Astrocyte (in vitro differentiated cells and primary cell): ENCODE data around the gene RESF1. TPM values are rescaled to one million over a fixed set of nuclear protein-coding genes. Genes with fewer than 3 reads are reported as not detected.

ENCODE experiments used
- DNase-seq: peaks from one replicate; pipeline ENCODE4 v3.0.0-alpha.2; 2010; ENCODE audit warnings: low read depth
- FAIRE-seq: peaks from 2 replicates; lab custom pipeline; 2011; peaks lifted over from hg19 to GRCh38; lab: Jason Lieb, UNC
- H2AFZ ChIP-seq: 2 replicates; pipeline ENCODE4 v1.6.0; 2012; ENCODE audit warnings: low read depth, low read length, inconsistent platforms
- H3K27ac ChIP-seq: 2 replicates; pipeline ENCODE4 v1.5.1; 2011; ENCODE audit warnings: low read depth, low read length, inconsistent platforms
- H3K27me3 ChIP-seq: 2 replicates; pipeline ENCODE4 v1.6.0; 2011; ENCODE audit warnings: low read length, inconsistent platforms; ENCODE audit not compliant: insufficient read depth
- H3K36me3 ChIP-seq: 2 replicates; pipeline ENCODE4 v1.5.1; 2011; ENCODE audit warnings: low read length, inconsistent platforms; ENCODE audit not compliant: insufficient read depth
- H3K4me1 ChIP-seq: 2 replicates; pipeline ENCODE4 v1.5.1; 2011; ENCODE audit warnings: low read length, inconsistent platforms; ENCODE audit not compliant: insufficient read depth
- H3K4me2 ChIP-seq: 2 replicates; pipeline ENCODE4 v1.6.0; 2012; ENCODE audit warnings: low read length, inconsistent platforms
- H3K4me3 ChIP-seq: 2 replicates; pipeline ENCODE4 v1.5.1; 2011; ENCODE audit warnings: low read depth, mild to moderate bottlenecking, low read length, inconsistent platforms; ENCODE audit not compliant: insufficient read depth
- H3K79me2 ChIP-seq: 2 replicates; pipeline ENCODE4 v1.6.0; 2012; ENCODE audit warnings: mild to moderate bottlenecking, low read length, inconsistent platforms; ENCODE audit not compliant: insufficient read depth
- H3K9ac ChIP-seq: 2 replicates; pipeline ENCODE4 v1.6.0; 2012; ENCODE audit warnings: mild to moderate bottlenecking, low read length, inconsistent platforms
- H3K9me3 ChIP-seq: 2 replicates; pipeline ENCODE4 v1.5.1; 2012; ENCODE audit warnings: low read depth, mild to moderate bottlenecking, low read length, inconsistent platforms; ENCODE audit not compliant: insufficient read depth
- H4K20me1 ChIP-seq: 2 replicates; pipeline ENCODE4 v1.6.0; 2012; ENCODE audit warnings: low read length, inconsistent platforms; ENCODE audit not compliant: insufficient read depth
- H3K27ac Mint-ChIP-seq: one replicate; pipeline ENCODE4 v1.8.0; 2021; ENCODE audit warnings: mild to moderate bottlenecking, mixed read lengths; ENCODE audit not compliant: unreplicated experiment
- H3K27me3 Mint-ChIP-seq: one replicate; pipeline ENCODE4 v1.8.0; 2021; ENCODE audit warnings: low read depth, mixed read lengths; ENCODE audit not compliant: unreplicated experiment
- H3K36me3 Mint-ChIP-seq: one replicate; pipeline ENCODE4 v1.8.0; 2021; ENCODE audit warnings: low read depth, mixed read lengths; ENCODE audit not compliant: unreplicated experiment
- H3K4me1 Mint-ChIP-seq: one replicate; pipeline ENCODE4 v1.8.0; 2021; ENCODE audit warnings: low read depth, mixed read lengths; ENCODE audit not compliant: unreplicated experiment
- H3K4me3 Mint-ChIP-seq: one replicate; pipeline ENCODE4 v1.8.0; 2021; ENCODE audit warnings: mild to moderate bottlenecking, moderate library complexity, mixed read lengths; ENCODE audit not compliant: unreplicated experiment
- H3K9me3 Mint-ChIP-seq: one replicate; pipeline ENCODE4 v1.8.0; 2021; ENCODE audit warnings: mild to moderate bottlenecking, mixed read lengths; ENCODE audit not compliant: unreplicated experiment
- EZH2 ChIP-seq: IDR thresholded peaks from 2 replicates; pipeline ENCODE4 v1.6.1; 2012; ENCODE audit warnings: mild to moderate bottlenecking, low read length, inconsistent platforms; ENCODE audit not compliant: insufficient read depth
- total RNA-seq: library from RNA; stranded (reverse); gene quantifications from 2 replicates; pipeline ENCODE4 v1.2.1, GENCODE V29; 2021
- TF ChIP-seq, protein P1 (sequence below): IDR thresholded peaks from 2 replicates; pipeline ENCODE4 v1.5.1; 2011; ENCODE audit warnings: low read depth, mild to moderate bottlenecking, inconsistent platforms, low read length, moderate library complexity; ENCODE audit not compliant: insufficient read depth

RESF1 gene
- total RNA-seq, 1 donor from 2014 or later = 22.2 TPM

DNA sequence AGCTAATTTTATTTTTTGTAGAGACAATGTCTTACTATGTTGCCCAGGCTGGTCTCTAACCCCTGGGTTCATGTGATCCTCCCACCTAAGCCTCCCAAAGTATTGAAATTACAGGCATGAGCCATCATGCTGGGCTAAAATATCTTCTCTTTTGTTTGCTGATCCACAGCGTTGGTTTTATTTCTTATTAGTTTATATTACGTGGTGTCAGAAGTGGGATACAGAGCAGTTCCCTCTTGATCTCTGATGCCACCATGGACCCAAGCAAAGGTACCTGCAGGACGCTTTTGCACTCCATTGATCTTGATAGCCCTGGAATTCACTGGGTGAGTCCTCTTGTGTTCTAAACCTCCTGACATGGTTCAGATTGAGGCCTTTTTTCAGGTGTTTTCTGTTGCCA, 43.8 kb upstream of the RESF1 start:
- Mint-ChIP-seq H3K36me3 (no peaks in the 10 kb centered on the region), H3K27ac (no peak overlapping the region), H3K27me3 (no peaks in the 10 kb centered on the region), H3K9me3 (peaks cover 11% of the 10 kb centered on the region), H3K4me3 (no peak overlapping the region), H3K4me1 (no peaks in the 10 kb centered on the region)
- FAIRE-seq (no peak), DNase-seq (no peak)
- TF ChIP-seq, protein P1, sequence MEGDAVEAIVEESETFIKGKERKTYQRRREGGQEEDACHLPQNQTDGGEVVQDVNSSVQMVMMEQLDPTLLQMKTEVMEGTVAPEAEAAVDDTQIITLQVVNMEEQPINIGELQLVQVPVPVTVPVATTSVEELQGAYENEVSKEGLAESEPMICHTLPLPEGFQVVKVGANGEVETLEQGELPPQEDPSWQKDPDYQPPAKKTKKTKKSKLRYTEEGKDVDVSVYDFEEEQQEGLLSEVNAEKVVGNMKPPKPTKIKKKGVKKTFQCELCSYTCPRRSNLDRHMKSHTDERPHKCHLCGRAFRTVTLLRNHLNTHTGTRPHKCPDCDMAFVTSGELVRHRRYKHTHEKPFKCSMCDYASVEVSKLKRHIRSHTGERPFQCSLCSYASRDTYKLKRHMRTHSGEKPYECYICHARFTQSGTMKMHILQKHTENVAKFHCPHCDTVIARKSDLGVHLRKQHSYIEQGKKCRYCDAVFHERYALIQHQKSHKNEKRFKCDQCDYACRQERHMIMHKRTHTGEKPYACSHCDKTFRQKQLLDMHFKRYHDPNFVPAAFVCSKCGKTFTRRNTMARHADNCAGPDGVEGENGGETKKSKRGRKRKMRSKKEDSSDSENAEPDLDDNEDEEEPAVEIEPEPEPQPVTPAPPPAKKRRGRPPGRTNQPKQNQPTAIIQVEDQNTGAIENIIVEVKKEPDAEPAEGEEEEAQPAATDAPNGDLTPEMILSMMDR = no peak
- no peak for TF ChIP-seq EZH2
- Histone ChIP-seq H3K79me2 (no peaks in the 10 kb centered on the region), H4K20me1 (no peaks in the 10 kb centered on the region), H2AFZ (no peak overlapping the region), H3K9me3 (peaks cover 5% of the 10 kb centered on the region), H3K4me1 (no peaks in the 10 kb centered on the region), H3K9ac (no peak overlapping the region), H3K27ac (no peak overlapping the region), H3K4me3 (no peak overlapping the region), H3K4me2 (no peak overlapping the region), H3K27me3 (no peaks in the 10 kb centered on the region), H3K36me3 (no peaks in the 10 kb centered on the region)

DNA sequence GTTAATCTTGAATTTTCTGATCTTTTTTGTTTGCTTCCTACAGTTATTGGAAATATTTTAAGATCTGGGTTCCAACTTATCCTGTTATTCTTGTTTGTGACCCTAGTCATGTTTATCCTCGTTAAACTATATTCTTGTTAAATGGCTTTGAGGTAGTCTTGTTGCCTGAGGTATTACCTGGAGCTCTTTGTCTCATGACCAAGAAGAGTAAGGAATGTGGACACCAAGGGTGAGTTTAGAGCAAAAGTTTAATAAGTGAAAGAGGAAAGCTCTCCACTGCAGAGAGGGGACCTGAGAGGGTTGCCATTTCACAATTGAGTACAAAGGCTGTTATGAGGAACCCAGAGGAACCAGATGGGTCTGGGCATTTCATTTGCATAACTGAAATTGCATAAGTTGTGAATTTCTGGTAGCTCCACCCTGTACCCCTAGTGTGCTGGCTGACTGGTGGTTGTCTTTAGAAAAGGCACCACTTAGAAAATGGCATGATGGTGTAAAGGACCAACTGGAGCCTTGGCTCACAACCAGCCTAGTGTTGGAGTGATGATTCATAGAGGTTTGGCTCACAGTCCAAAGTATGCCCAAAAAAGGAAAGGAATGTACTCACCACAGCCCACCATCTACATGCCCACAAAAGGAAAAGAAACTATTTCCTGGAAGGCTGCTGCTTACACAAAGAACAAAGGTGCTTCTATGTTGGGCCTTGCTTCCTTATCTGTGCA, 36.7 kb upstream of the RESF1 start:
- Histone ChIP-seq H3K4me3 (no peak overlapping the region), H2AFZ (peak overlapping the region; percentile 1), H3K4me1 (no peaks in the 10 kb centered on the region), H3K9ac (no peak overlapping the region), H3K79me2 (no peaks in the 10 kb centered on the region), H3K27me3 (no peaks in the 10 kb centered on the region), H3K9me3 (peaks cover 14% of the 10 kb centered on the region), H3K36me3 (no peaks in the 10 kb centered on the region), H3K27ac (no peak overlapping the region), H3K4me2 (no peak overlapping the region), H4K20me1 (no peaks in the 10 kb centered on the region)
- peaks cover 4% of the 10 kb centered on the region for H3K36me3 Mint-ChIP-seq
- TF ChIP-seq EZH2 = no peak
- TF ChIP-seq, protein P1 = no peak
- H3K9me3 Mint-ChIP-seq = peaks cover 27% of the 10 kb centered on the region
- DNase-seq (peak; percentile 60), FAIRE-seq (peak; percentile 63)
- no peaks in the 10 kb centered on the region for H3K27me3 Mint-ChIP-seq
- no peak overlapping the region for H3K4me3 Mint-ChIP-seq
- H3K4me1 Mint-ChIP-seq = no peaks in the 10 kb centered on the region
- H3K27ac Mint-ChIP-seq = no peak overlapping the region

DNA sequence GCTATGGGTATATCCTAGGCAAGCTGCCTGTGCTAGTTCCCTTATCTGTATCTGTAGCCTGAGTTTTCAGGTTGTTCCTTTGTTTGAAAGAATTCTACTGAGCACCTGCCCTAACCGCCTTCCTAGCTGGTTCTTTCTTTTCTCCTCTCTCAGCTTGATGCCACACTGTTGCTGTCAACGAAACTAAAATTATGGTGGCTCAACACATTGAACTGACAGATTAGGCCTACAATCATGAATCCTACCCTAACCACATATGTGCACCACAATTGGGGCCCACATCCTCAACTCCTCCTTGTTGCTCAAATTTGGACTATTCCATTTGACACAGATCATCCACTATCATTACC, 36.2 kb upstream of the RESF1 start:
- Histone ChIP-seq H3K27me3 (no peaks in the 10 kb centered on the region), H3K27ac (no peak overlapping the region), H3K4me3 (no peak overlapping the region), H3K4me1 (no peaks in the 10 kb centered on the region), H3K9me3 (peaks cover 14% of the 10 kb centered on the region), H3K36me3 (no peaks in the 10 kb centered on the region), H3K9ac (no peak overlapping the region), H2AFZ (peak overlapping the region; percentile 1), H3K79me2 (no peaks in the 10 kb centered on the region), H4K20me1 (no peaks in the 10 kb centered on the region), H3K4me2 (no peak overlapping the region)
- Mint-ChIP-seq H3K4me1 (no peaks in the 10 kb centered on the region), H3K36me3 (peaks cover 4% of the 10 kb centered on the region), H3K27ac (peak overlapping the region; percentile 69), H3K9me3 (peaks cover 29% of the 10 kb centered on the region), H3K4me3 (no peak overlapping the region), H3K27me3 (no peaks in the 10 kb centered on the region)
- no peak for DNase-seq
- no peak for TF ChIP-seq EZH2
- TF ChIP-seq, protein P1 = no peak
- no peak for FAIRE-seq
